Measurements from ENCODE around the gene PYY. TPM values are rescaled to one million over a fixed set of nuclear protein-coding genes. Genes with fewer than 3 reads are reported as not detected.

Gene PYY
- total RNA-seq, 1 experiment from 2014 or later, result not detected

DNA sequence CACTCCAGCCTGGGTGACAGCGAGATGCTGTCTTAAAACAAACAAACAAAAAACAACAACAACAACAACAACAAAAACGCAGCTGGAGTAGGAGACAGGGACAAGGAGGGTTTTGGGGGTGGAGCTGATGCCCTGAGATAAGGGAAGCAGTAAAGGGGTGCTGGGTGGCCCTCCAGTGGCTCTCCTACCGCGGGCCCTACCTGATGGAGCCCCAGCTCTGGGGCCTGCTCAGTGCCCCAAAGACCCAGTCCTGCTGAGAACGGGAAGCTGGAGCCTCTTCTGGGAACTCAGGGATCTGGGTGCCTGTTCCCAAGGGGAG, 29.4 kb upstream of the PYY start:
- no peaks in the 10 kb centered on the region for H3K79me2 ChIP-seq (ENCODE audit: low read length)
- ChIA-PET POLR2A (ENCODE audit: unreplicated experiment) (no interaction called here), CTCF (no interaction called here)
- H3K27ac ChIP-seq (ENCODE audit: low read length), result no peak overlapping the region
- H4K20me1 ChIP-seq (ENCODE audit: low read length), result no peaks in the 10 kb centered on the region
- TF ChIP-seq, protein P1, sequence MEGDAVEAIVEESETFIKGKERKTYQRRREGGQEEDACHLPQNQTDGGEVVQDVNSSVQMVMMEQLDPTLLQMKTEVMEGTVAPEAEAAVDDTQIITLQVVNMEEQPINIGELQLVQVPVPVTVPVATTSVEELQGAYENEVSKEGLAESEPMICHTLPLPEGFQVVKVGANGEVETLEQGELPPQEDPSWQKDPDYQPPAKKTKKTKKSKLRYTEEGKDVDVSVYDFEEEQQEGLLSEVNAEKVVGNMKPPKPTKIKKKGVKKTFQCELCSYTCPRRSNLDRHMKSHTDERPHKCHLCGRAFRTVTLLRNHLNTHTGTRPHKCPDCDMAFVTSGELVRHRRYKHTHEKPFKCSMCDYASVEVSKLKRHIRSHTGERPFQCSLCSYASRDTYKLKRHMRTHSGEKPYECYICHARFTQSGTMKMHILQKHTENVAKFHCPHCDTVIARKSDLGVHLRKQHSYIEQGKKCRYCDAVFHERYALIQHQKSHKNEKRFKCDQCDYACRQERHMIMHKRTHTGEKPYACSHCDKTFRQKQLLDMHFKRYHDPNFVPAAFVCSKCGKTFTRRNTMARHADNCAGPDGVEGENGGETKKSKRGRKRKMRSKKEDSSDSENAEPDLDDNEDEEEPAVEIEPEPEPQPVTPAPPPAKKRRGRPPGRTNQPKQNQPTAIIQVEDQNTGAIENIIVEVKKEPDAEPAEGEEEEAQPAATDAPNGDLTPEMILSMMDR (conservative IDR thresholded peaks at IDR 0.05; ENCODE audit: low read depth, low read length), result no peak
- TF ChIP-seq EZH2 (IDR thresholded peaks at IDR 0.05; ENCODE audit: low read length, unreplicated experiment) (no peak), EZH2phosphoT487 (IDR thresholded peaks at IDR 0.05; ENCODE audit: borderline replicate concordance, low read length) (no peak)
- no peak overlapping the region for H3K9ac ChIP-seq (ENCODE audit: low read length)
- no TSS peak for BruUV-seq (replicated peaks)
- no peaks in the 10 kb centered on the region for H3K9me2 ChIP-seq (replicated peaks; ENCODE audit: low read length)
- ATAC-seq (no peak), DNase-seq (no peak)
- H3K9me3 ChIP-seq (ENCODE audit: low read length), result no peaks in the 10 kb centered on the region
- H3F3A ChIP-seq (ENCODE audit: low read length, unreplicated experiment), result no peaks in the 10 kb centered on the region
- no peak overlapping the region for H3K4me3 ChIP-seq (ENCODE audit: low read length)
- H3K4me2 ChIP-seq (ENCODE audit: low read length), result peak overlapping the region; percentile 51
- H3K27me3 ChIP-seq (ENCODE audit: low read length), result peaks cover 55% of the 10 kb centered on the region
- H3K36me3 ChIP-seq (ENCODE audit: low read depth, low read length), result no peaks in the 10 kb centered on the region
- no peaks in the 10 kb centered on the region for H3K4me1 ChIP-seq (ENCODE audit: insufficient read depth, low read length)
- H2AFZ ChIP-seq (ENCODE audit: low read length), result no peak overlapping the region
- intact Hi-C loops (cut with micrococcal nuclease), result no loop called here

DNA sequence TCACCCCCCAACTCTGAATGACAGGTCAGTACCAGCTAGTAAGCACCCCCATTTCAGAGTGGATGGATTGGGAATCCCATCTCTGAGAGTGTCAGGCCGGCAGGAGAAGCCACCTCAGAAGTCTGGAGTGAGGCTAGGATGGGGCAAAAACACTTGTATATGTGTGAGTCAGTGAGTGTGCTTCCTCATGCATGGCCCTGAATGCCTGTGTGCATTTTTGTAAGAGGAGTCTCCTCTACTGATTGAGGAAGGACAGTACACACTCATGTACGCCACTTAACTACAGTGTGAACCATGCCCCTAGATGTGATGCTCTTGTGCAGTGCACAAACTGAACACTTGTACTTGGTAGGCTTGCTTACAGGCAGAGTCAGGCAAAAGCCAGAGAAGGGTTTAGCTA, 28.4 kb upstream of the PYY start:
- H3K4me3 ChIP-seq (ENCODE audit: low read length), result no peak overlapping the region
- H3K79me2 ChIP-seq (ENCODE audit: low read length), result no peaks in the 10 kb centered on the region
- ChIA-PET CTCF (no interaction called here), POLR2A (ENCODE audit: unreplicated experiment) (no interaction called here)
- H3K36me3 ChIP-seq (ENCODE audit: low read depth, low read length), result no peaks in the 10 kb centered on the region
- no peaks in the 10 kb centered on the region for H3F3A ChIP-seq (ENCODE audit: low read length, unreplicated experiment)
- no peak overlapping the region for H3K27ac ChIP-seq (ENCODE audit: low read length)
- intact Hi-C loops (cut with micrococcal nuclease), result no loop called here
- H3K27me3 ChIP-seq (ENCODE audit: low read length), result peaks cover 54% of the 10 kb centered on the region
- H3K9ac ChIP-seq (ENCODE audit: low read length), result no peak overlapping the region
- H3K9me3 ChIP-seq (ENCODE audit: low read length), result no peaks in the 10 kb centered on the region
- no peak overlapping the region for H3K4me2 ChIP-seq (ENCODE audit: low read length)
- no peaks in the 10 kb centered on the region for H3K9me2 ChIP-seq (replicated peaks; ENCODE audit: low read length)
- DNase-seq (no peak), ATAC-seq (no peak)
- no peak for TF ChIP-seq EZH2 (IDR thresholded peaks at IDR 0.05; ENCODE audit: low read length, unreplicated experiment)
- TF ChIP-seq, protein P1 (conservative IDR thresholded peaks at IDR 0.05; ENCODE audit: low read depth, low read length), result no peak
- no peak for TF ChIP-seq EZH2phosphoT487 (IDR thresholded peaks at IDR 0.05; ENCODE audit: borderline replicate concordance, low read length)
- no peak overlapping the region for H2AFZ ChIP-seq (ENCODE audit: low read length)
- BruUV-seq (replicated peaks), result no TSS peak
- no peaks in the 10 kb centered on the region for H3K4me1 ChIP-seq (ENCODE audit: insufficient read depth, low read length)
- no peaks in the 10 kb centered on the region for H4K20me1 ChIP-seq (ENCODE audit: low read length)

DNA sequence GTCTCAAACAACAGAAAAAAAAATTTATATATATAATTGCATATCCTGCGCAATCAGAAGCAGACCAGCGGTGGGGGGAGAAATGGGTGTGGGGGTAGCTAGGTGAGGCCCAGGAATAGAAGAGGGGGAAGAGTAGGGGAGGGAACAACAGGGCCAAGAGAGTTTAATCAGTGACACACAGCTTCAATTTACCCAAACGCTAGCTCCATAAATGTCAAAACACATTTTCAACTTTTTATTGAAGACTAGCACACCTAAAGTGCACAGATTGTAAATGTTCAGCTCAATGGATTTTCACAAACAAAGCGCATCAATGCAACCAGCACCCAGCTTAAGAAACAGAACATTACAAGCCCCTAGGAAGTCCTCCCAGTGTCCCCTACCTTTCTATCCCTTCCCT, 25.9 kb upstream of the PYY start:
- H3K4me3 ChIP-seq (ENCODE audit: low read length), result no peak overlapping the region
- no peaks in the 10 kb centered on the region for H3K9me3 ChIP-seq (ENCODE audit: low read length)
- ChIA-PET CTCF (interaction anchor here (0.6 to 1.3 kb wide), 3 partner anchors 36 to 64 kb away, joined by 3 to 10 read pairs (median 9); no protein-coding TSS in a partner anchor), POLR2A (ENCODE audit: unreplicated experiment) (interaction anchor here (0.6 kb wide), 1 partner anchor 28 kb away, joined by 4 read pairs; no protein-coding TSS in a partner anchor)
- H3K4me2 ChIP-seq (ENCODE audit: low read length), result no peak overlapping the region
- no peaks in the 10 kb centered on the region for H4K20me1 ChIP-seq (ENCODE audit: low read length)
- H3K79me2 ChIP-seq (ENCODE audit: low read length), result no peaks in the 10 kb centered on the region
- H3F3A ChIP-seq (ENCODE audit: low read length, unreplicated experiment), result no peaks in the 10 kb centered on the region
- H3K4me1 ChIP-seq (ENCODE audit: insufficient read depth, low read length), result no peaks in the 10 kb centered on the region
- no peak for TF ChIP-seq EZH2 (IDR thresholded peaks at IDR 0.05; ENCODE audit: low read length, unreplicated experiment)
- TF ChIP-seq, protein P1 (conservative IDR thresholded peaks at IDR 0.05; ENCODE audit: low read depth, low read length), result no peak
- no peak for TF ChIP-seq EZH2phosphoT487 (IDR thresholded peaks at IDR 0.05; ENCODE audit: borderline replicate concordance, low read length)
- H3K36me3 ChIP-seq (ENCODE audit: low read depth, low read length), result no peaks in the 10 kb centered on the region
- no peak overlapping the region for H3K9ac ChIP-seq (ENCODE audit: low read length)
- no TSS peak for BruUV-seq (replicated peaks)
- no peak overlapping the region for H3K27ac ChIP-seq (ENCODE audit: low read length)
- DNase-seq (no peak), ATAC-seq (no peak)
- no peaks in the 10 kb centered on the region for H3K9me2 ChIP-seq (replicated peaks; ENCODE audit: low read length)
- H3K27me3 ChIP-seq (ENCODE audit: low read length), result peaks cover 53% of the 10 kb centered on the region
- no peak overlapping the region for H2AFZ ChIP-seq (ENCODE audit: low read length)
- intact Hi-C loops (cut with micrococcal nuclease), result no loop called here
